Urinary bladder (tissue), 4 donors: ENCODE data around the gene KANK4. TPM values are rescaled to one million over a fixed set of nuclear protein-coding genes. Genes with fewer than 3 reads are reported as not detected.
"Not testable (repeated sequence)": the region's sequence is repeated elsewhere in the genome, so short reads cannot be mapped to it uniquely, and the experiment has no call there.

Experiments used
- DNase-seq: peaks from one replicate; pipeline ENCODE4 v3.0.0-alpha.2; 2015; ENCODE audit errors: extremely low spot score
- H3K27ac ChIP-seq: one replicate; pipeline ENCODE4 v1.5.1; 2013; ENCODE audit warnings: low read depth, mild to moderate bottlenecking, moderate library complexity
- H3K36me3 ChIP-seq: one replicate; pipeline ENCODE4 v1.6.1; 2013; ENCODE audit warnings: mild to moderate bottlenecking, moderate library complexity; ENCODE audit not compliant: insufficient read depth
- H3K4me1 ChIP-seq: one replicate; pipeline ENCODE4 v1.6.1; 2013; ENCODE audit warnings: mild to moderate bottlenecking, moderate library complexity; ENCODE audit not compliant: insufficient read depth
- H3K4me3 ChIP-seq: one replicate; pipeline ENCODE4 v1.5.1; 2013; ENCODE audit warnings: low read depth, low read length
- WGBS: extraction: QIAGEN DNeasy Blood & Tissue Kit; methylation state at CpG from one replicate; pipeline ENCODE4 v1.1.7; 2013; 5-methylcytosine and 5-hydroxymethylcytosine counted together
- polyA plus RNA-seq: library from polyadenylated mRNA; stranded (reverse); fragments of 200-250 nt; gene quantifications from one replicate; pipeline ENCODE4 v1.2.3, GENCODE V29; 2013
- total RNA-seq: library from RNA; depleted of rRNA; stranded (reverse); fragments of >200 nt; gene quantifications from one replicate; pipeline ENCODE4 v1.2.3, GENCODE V29; 2014
- donor health status: healthy with polysubstance abuse.
- donor health status: healthy.

KANK4 gene
- total and polyA plus RNA-seq, 2 donors, result 0.57 to 6.2 TPM

- not testable (repeated sequence) for DNase-seq, H3K27ac ChIP-seq, H3K36me3 ChIP-seq, H3K4me3 ChIP-seq, H3K4me1 ChIP-seq
- WGBS, result 95% methylated on average over 3 of the region's 3 CpGs
Measured at GRCh38 chr1:62239652-62240403, 79.4 kb downstream of the KANK4 start.

- Histone ChIP-seq H3K4me3 (no peak overlapping the region), H3K36me3 (no peaks in the 10 kb centered on the region), H3K27ac (no peak overlapping the region), H3K4me1 (no peaks in the 10 kb centered on the region)
- no peak for DNase-seq
- WGBS, result 97% methylated on average over 9 of the region's 9 CpGs
Measured at GRCh38 chr1:62238507-62238906, 80.7 kb downstream of the KANK4 start.

DNA sequence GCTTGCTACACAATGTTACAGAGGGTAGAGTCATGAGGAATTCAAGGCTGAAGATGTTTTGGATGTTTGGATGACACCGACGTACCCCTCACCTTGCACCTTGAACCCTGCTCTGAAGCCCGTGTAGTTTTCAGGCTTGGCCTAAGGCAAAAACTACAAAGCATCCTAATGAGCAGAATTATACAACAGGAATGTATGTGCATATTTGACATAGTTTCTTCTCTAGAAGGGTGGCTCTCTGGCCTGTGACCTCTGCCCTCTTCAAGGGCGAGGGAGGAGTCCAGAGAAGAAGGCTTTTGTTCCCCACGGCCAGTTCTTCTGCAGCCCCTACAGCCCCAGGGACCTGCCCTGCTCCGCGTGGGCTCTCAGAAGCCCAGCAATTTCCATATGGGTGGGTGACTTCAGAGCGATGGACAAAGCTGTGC, 81.3 kb downstream of the KANK4 start:
- DNase-seq, result no peak
- 75% methylated on average over 8 of the region's 8 CpGs for WGBS
- no peaks in the 10 kb centered on the region for H3K36me3 ChIP-seq

GRCh38 chr1:62237361-62237760, 81.9 kb downstream of the KANK4 start:
- Histone ChIP-seq H3K36me3 (no peaks in the 10 kb centered on the region), H3K4me1 (no peaks in the 10 kb centered on the region), H3K4me3 (no peak overlapping the region), H3K27ac (no peak overlapping the region)
- WGBS, result 90% methylated on average over 4 of the region's 4 CpGs
- DNase-seq, result no peak

More for the DNA sequence above, 81.3 kb downstream of the KANK4 start:
- H3K27ac ChIP-seq, result no peak overlapping the region
- H3K4me1 ChIP-seq, result no peaks in the 10 kb centered on the region
- H3K4me3 ChIP-seq, result no peak overlapping the region

DNA sequence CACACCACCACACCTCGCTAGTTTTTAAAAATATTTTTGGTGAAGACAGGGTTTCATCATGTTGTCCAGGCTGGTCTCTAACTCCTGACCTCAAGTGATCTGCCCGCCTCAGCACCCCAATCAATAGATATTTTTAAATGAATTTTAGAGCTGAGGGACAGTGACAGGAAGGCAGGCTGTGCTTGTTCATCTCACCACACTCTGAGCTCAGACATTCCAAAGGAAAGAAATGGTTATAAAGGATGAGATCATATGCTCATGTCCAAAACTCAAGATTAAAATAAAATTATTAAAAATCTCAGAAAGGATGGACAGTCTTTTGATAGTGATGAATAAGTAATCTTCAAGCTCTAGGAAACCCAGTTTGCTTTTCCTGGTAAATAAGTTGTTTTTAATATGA, 83.7 kb downstream of the KANK4 start:
- no peak overlapping the region for H3K4me3 ChIP-seq
- no peaks in the 10 kb centered on the region for H3K36me3 ChIP-seq
- no peak overlapping the region for H3K27ac ChIP-seq
- 95% methylated on average over 2 of the region's 2 CpGs for WGBS
- H3K4me1 ChIP-seq, result no peaks in the 10 kb centered on the region
- DNase-seq, result no peak

DNA sequence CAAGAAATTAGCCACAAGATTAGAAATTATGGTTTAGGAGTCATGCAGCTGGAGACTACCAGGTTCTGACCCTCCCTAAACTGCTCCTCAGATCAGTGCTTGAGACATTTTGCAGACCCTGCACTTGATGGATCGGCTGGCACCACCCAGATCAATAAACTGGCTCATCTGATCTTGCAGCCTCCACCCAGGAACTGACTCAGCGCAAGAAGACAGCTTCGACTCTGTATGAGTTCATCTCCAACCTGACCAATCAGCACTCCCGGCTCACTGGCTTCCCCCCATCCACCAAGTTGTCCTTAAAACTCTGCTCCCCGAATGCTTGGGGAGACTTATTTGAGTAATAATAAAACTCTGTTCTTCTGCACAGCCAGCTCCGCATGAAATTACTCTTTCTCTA, 84.5 kb downstream of the KANK4 start:
- Histone ChIP-seq H3K36me3 (no peaks in the 10 kb centered on the region), H3K4me1 (no peaks in the 10 kb centered on the region), H3K4me3 (no peak overlapping the region), H3K27ac (no peak overlapping the region)
- DNase-seq, result no peak
- WGBS, result 71% methylated on average over 6 of the region's 6 CpGs

GRCh38 chr1:62233926-62234450, 85.2 kb downstream of the KANK4 start:
- Histone ChIP-seq H3K27ac (no peak overlapping the region), H3K4me3 (no peak overlapping the region), H3K4me1 (no peaks in the 10 kb centered on the region), H3K36me3 (no peaks in the 10 kb centered on the region)
- no peak for DNase-seq
- WGBS, result 93% methylated on average over 7 of the region's 7 CpGs

DNA sequence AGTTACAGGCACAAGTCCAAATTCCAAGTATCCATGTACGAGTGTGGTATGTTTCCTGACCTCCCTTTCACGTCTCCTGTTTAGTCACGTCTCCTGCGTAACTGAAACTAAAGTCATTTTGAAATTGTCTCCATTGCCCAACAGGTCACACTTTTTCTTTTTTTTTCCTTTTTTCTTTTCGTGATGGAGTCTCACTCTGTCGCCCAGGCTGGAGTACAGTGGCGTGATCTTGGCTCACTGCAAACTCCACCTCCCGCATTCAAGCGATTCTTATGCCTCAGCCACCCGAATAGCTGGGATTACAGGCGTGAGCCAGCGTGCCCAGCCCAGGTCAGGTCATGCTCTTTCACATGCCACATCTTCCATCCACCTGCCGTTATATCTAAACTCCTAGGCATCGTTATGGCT, 86.4 kb downstream of the KANK4 start:
- no peak overlapping the region for H3K27ac ChIP-seq

GRCh38 chr1:62230718-62231117, 88.5 kb downstream of the KANK4 start:
- Histone ChIP-seq H3K36me3 (no peaks in the 10 kb centered on the region), H3K4me1 (no peaks in the 10 kb centered on the region), H3K27ac (no peak overlapping the region), H3K4me3 (no peak overlapping the region)
- WGBS, result 91% methylated on average over 5 of the region's 5 CpGs
- no peak for DNase-seq

More for the DNA sequence above, 86.4 kb downstream of the KANK4 start:
- Histone ChIP-seq H3K4me3 (no peak overlapping the region), H3K4me1 (no peaks in the 10 kb centered on the region), H3K36me3 (no peaks in the 10 kb centered on the region)
- no peak for DNase-seq
- 82% methylated on average over 14 of the region's 14 CpGs for WGBS

GRCh38 chr1:62229932-62230331, 89.3 kb downstream of the KANK4 start:
- H3K36me3 ChIP-seq, result no peaks in the 10 kb centered on the region
- H3K27ac ChIP-seq, result no peak overlapping the region
- H3K4me1 ChIP-seq, result no peaks in the 10 kb centered on the region
- no peak for DNase-seq
- no peak overlapping the region for H3K4me3 ChIP-seq
- WGBS, result 35% methylated on average over 2 of the region's 2 CpGs

GRCh38 chr1:62229468-62229867, 89.8 kb downstream of the KANK4 start:
- Histone ChIP-seq H3K27ac (no peak overlapping the region), H3K36me3 (no peaks in the 10 kb centered on the region), H3K4me1 (no peaks in the 10 kb centered on the region), H3K4me3 (no peak overlapping the region)
- WGBS, result 82% methylated on average over 3 of the region's 3 CpGs
- no peak for DNase-seq

GRCh38 chr1:62228883-62229187, 90.4 kb downstream of the KANK4 start:
- Histone ChIP-seq H3K4me1 (no peaks in the 10 kb centered on the region), H3K36me3 (no peaks in the 10 kb centered on the region), H3K4me3 (no peak overlapping the region), H3K27ac (no peak overlapping the region)
- no peak for DNase-seq
- WGBS, result 66% methylated on average over 4 of the region's 4 CpGs

- Histone ChIP-seq H3K27ac (no peak overlapping the region), H3K36me3 (no peaks in the 10 kb centered on the region), H3K4me1 (no peaks in the 10 kb centered on the region), H3K4me3 (no peak overlapping the region)
- DNase-seq, result no peak
- WGBS, result 85% methylated on average over 12 of the region's 12 CpGs
Measured at GRCh38 chr1:62228136-62228882, 90.9 kb downstream of the KANK4 start.

DNA sequence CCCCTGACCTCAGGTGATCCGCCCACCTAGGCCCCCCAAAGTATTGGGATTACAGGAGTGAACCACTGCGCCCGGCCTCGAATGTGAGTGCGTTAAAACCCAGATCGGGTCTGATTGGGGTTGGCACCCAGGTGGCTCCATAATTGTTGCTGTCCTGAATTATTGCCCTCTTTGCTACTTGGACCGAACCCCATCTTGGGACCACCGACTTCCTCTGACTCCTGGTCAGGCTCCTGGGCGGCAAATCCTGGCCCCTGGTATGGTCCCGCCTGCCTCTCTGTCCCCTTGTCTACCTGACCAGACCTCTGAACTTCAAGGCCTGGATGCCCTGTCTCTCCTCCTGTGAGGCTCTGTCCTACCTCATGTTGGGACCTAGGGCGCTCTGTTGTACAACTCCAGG, 91.7 kb downstream of the KANK4 start:
- WGBS, result 87% methylated on average over 11 of the region's 11 CpGs
- no peak for DNase-seq
- no peak overlapping the region for H3K27ac ChIP-seq
- no peak overlapping the region for H3K4me3 ChIP-seq
- H3K36me3 ChIP-seq, result no peaks in the 10 kb centered on the region
- no peaks in the 10 kb centered on the region for H3K4me1 ChIP-seq
